LNCaP clone FGC (cell line): ENCODE results near the gene PHETA1.

Experiments
- DNase-seq: peaks from one replicate; pipeline ENCODE4 v3.0.0-alpha.2; 2011; ENCODE audit warnings: low read depth
- H3K4me3 ChIP-seq: 2 replicates; pipeline ENCODE4 v1.5.1; 2011; ENCODE audit warnings: mild to moderate bottlenecking, low read depth, low read length, control low read depth
- CTCF ChIP-seq: IDR thresholded peaks from 2 replicates; pipeline ENCODE4 v1.5.1; 2012; ENCODE audit warnings: mild to moderate bottlenecking; ENCODE audit not compliant: control insufficient read depth, insufficient read depth; ENCODE audit errors: extremely low read depth

PHETA1 gene

GRCh38 chr12:111412830-111413441, 44.0 kb upstream of the PHETA1 start:
- H3K4me3 ChIP-seq = no peak overlapping the region
- TF ChIP-seq CTCF = no peak
- no peak for DNase-seq

GRCh38 chr12:111412007-111412829, 43.3 kb upstream of the PHETA1 start:
- H3K4me3 ChIP-seq = no peak overlapping the region
- DNase-seq = no peak
- no peak for TF ChIP-seq CTCF

- DNase-seq = no peak
- no peak overlapping the region for H3K4me3 ChIP-seq
- TF ChIP-seq CTCF = no peak
Observed at GRCh38 chr12:111411185-111411764, 42.4 kb upstream of the PHETA1 start.

- no peak for DNase-seq
- TF ChIP-seq CTCF = no peak
- no peak overlapping the region for H3K4me3 ChIP-seq
Observed at GRCh38 chr12:111410431-111411184, 41.7 kb upstream of the PHETA1 start.

- TF ChIP-seq CTCF = no peak
- no peak overlapping the region for H3K4me3 ChIP-seq
- DNase-seq = no peak
Observed at GRCh38 chr12:111409780-111410430, 41.0 kb upstream of the PHETA1 start.

- no peak for DNase-seq
- no peak for TF ChIP-seq CTCF
- H3K4me3 ChIP-seq = no peak overlapping the region
Observed at GRCh38 chr12:111409403-111409779, 40.5 kb upstream of the PHETA1 start.
